AG09319 (cell line): ENCODE measurements around the gene EN1.

Source experiments
- DNase-seq: peaks from one replicate; pipeline ENCODE4 v3.0.0-alpha.2; 2010; ENCODE audit warnings: low read depth; ENCODE audit errors: extremely low read depth
- TF ChIP-seq, protein P1 (sequence below): IDR thresholded peaks from 2 replicates; pipeline ENCODE4 v1.5.1; 2011; ENCODE audit warnings: low read depth, mild to moderate bottlenecking, inconsistent platforms, low read length, moderate library complexity

The EN1 gene

GRCh38 chr2:118878531-118879149 lies 31.2 kb upstream of the EN1 start:
- TF ChIP-seq, protein P1, sequence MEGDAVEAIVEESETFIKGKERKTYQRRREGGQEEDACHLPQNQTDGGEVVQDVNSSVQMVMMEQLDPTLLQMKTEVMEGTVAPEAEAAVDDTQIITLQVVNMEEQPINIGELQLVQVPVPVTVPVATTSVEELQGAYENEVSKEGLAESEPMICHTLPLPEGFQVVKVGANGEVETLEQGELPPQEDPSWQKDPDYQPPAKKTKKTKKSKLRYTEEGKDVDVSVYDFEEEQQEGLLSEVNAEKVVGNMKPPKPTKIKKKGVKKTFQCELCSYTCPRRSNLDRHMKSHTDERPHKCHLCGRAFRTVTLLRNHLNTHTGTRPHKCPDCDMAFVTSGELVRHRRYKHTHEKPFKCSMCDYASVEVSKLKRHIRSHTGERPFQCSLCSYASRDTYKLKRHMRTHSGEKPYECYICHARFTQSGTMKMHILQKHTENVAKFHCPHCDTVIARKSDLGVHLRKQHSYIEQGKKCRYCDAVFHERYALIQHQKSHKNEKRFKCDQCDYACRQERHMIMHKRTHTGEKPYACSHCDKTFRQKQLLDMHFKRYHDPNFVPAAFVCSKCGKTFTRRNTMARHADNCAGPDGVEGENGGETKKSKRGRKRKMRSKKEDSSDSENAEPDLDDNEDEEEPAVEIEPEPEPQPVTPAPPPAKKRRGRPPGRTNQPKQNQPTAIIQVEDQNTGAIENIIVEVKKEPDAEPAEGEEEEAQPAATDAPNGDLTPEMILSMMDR = no peak
- DNase-seq = no peak

GRCh38 chr2:118875318-118875717 lies 27.9 kb upstream of the EN1 start:
- TF ChIP-seq, protein P1 = no peak
- DNase-seq = no peak

GRCh38 chr2:118874324-118874723 lies 26.9 kb upstream of the EN1 start:
- TF ChIP-seq, protein P1 = no peak

GRCh38 chr2:118865106-118865505 lies 17.7 kb upstream of the EN1 start:
- DNase-seq = no peak
- TF ChIP-seq, protein P1 = peak; percentile 69

More at GRCh38 chr2:118874324-118874723, 26.9 kb upstream of the EN1 start:
- DNase-seq = no peak

DNA sequence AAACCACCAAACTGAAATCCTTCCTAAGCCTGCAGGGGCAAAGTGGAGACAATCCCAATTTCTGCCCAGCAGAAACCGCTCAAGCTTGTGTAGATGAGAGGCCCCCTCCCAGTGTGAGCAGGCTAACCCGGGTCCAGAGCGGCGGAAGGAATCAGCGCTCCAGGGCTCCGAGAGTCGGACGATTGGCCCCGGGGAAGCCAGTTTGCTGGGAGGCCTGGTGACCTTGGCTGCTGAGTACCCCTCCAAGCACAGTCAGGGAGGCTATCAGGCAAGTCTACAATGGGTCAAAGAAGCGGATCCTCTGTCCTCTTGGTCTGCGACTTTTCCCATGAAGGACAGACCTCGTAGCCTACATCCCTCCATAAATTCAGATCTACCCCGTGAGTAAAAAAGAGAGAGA lies 16.8 kb upstream of the EN1 start:
- TF ChIP-seq, protein P1 = no peak

GRCh38 chr2:118861731-118862130 lies 14.3 kb upstream of the EN1 start:
- TF ChIP-seq, protein P1 = no peak
- DNase-seq = no peak

More for the DNA sequence above, 16.8 kb upstream of the EN1 start:
- DNase-seq = no peak

GRCh38 chr2:118861242-118861641 lies 13.8 kb upstream of the EN1 start:
- TF ChIP-seq, protein P1 = no peak
- DNase-seq = no peak
